K562 (cell line): ENCODE results near the gene ATOH8. TPM values are rescaled to one million over a fixed set of nuclear protein-coding genes. Genes with fewer than 3 reads are reported as not detected.

Experiments used
- ATAC-seq: fragments of 200-7000 bp; cut with Tn5 transposase; 3 replicates; pipeline ENCODE4 v1.9.1; 2020; ENCODE audit warnings: moderate library complexity
- BruUV-seq: library from RNA; stranded (reverse); fragments of 400-500 nt; replicated peaks from 2 replicates; lab custom pipeline; 2021; lab: Mats Ljungman, UMichigan
- CTCF ChIA-PET: fragments of 300-600 bp; formaldehyde crosslinking; extraction: SDS; loops from one replicate; lab custom pipeline; 2021; ENCODE audit warnings: low intra/inter-chr PET ratio; lab: Yijun Ruan, JAX
- POLR2A ChIA-PET: fragments of 300-600, 350-650 bp; sonication (Branson Sonifier 250); formaldehyde crosslinking; extraction: SDS; loops from one replicate; lab custom pipeline; 2021; ENCODE audit warnings: antibody characterized with exemption, inconsistent platforms; lab: Yijun Ruan, JAX
- DNase-seq, 4 experiments: peaks; one replicate each; pipeline versions ENCODE4 v3.0.0 to v3.0.0-alpha.2; 2011 to 2018; ENCODE audit warnings: low spot score in 3 of 4, mixed read lengths in 3 of 4; ENCODE audit errors: extremely low read depth in 1 of 4
- FAIRE-seq: peaks from 2 replicates; lab custom pipeline; 2011; peaks lifted over from hg19 to GRCh38; lab: Jason Lieb, UNC
- H2AFZ ChIP-seq: 2 replicates; pipeline ENCODE4 v1.6.0; 2011; ENCODE audit warnings: low read depth, low read length, control low read depth, inconsistent platforms
- H3K27ac ChIP-seq: fragments of 200-600 bp; 3 replicates; pipeline ENCODE4 v1.8.0; 2011; ENCODE audit warnings: low read depth, mild to moderate bottlenecking, control low read depth, inconsistent platforms, low read length, moderate library complexity, mixed read lengths; ENCODE audit errors: extremely low read depth
- H3K27me3 ChIP-seq, 2 experiments: fragments of 300-600 bp in 1 of 2; 2 replicates in 1 of 2; 3 replicates in 1 of 2; pipeline versions ENCODE4 v1.6.0 to v1.8.0; 2011; ENCODE audit warnings: inconsistent platforms in 2 of 2, low read length in 2 of 2, mild to moderate bottlenecking in 1 of 2, mixed read lengths in 1 of 2, moderate library complexity in 1 of 2; ENCODE audit not compliant: control insufficient read depth in 2 of 2, insufficient read depth in 2 of 2
- H3K36me3 ChIP-seq: fragments of 300-600 bp; 3 replicates; pipeline ENCODE4 v1.8.0; 2011; ENCODE audit warnings: mild to moderate bottlenecking, low read length, inconsistent platforms; ENCODE audit not compliant: control insufficient read depth, insufficient read depth
- H3K4me1 ChIP-seq, 2 experiments: fragments of 200-600 bp in 1 of 2; replicated peaks in 1 of 2; 2 replicates in 1 of 2; 3 replicates in 1 of 2; pipeline versions ENCODE4 v1.5.1 to v1.8.0; 2011; ENCODE audit warnings: inconsistent platforms in 2 of 2, low read length in 2 of 2, mild to moderate bottlenecking in 1 of 2, mixed read lengths in 1 of 2, moderate library complexity in 1 of 2; ENCODE audit not compliant: control insufficient read depth in 2 of 2, insufficient read depth in 2 of 2
- H3K4me2 ChIP-seq: 2 replicates; pipeline ENCODE4 v1.6.1; 2011; ENCODE audit warnings: low read length, control low read depth, inconsistent platforms, mixed read lengths; ENCODE audit not compliant: insufficient read depth
- H3K4me3 ChIP-seq: fragments of 200-600 bp; sonication (generic), shearing (Covaris generic); 2 replicates; pipeline ENCODE4 v1.5.1; 2016; ENCODE audit warnings: control low read depth, inconsistent platforms
- H3K79me2 ChIP-seq: fragments of 200-600 bp; 3 replicates; pipeline ENCODE4 v1.8.0; 2011; ENCODE audit warnings: low read length, inconsistent platforms; ENCODE audit not compliant: control insufficient read depth, insufficient read depth
- H3K9ac ChIP-seq, 2 experiments: 2 replicates each; pipeline versions ENCODE4 v1.6.0 to v1.6.1; 2011; ENCODE audit warnings: low read depth in 2 of 2, low read length in 2 of 2, control low read depth in 1 of 2, inconsistent platforms in 1 of 2, mild to moderate bottlenecking in 1 of 2, mixed read lengths in 1 of 2; ENCODE audit not compliant: insufficient read depth in 1 of 2
- H3K9me1 ChIP-seq: one replicate; pipeline ENCODE4 v1.6.0; 2011; ENCODE audit warnings: inconsistent platforms, mild to moderate bottlenecking, low read length, moderate library complexity; ENCODE audit not compliant: control insufficient read depth, insufficient read depth
- H3K9me3 ChIP-seq: replicated peaks from 2 replicates; pipeline ENCODE4 v1.5.1; 2011; ENCODE audit warnings: low read depth, low read length, inconsistent platforms; ENCODE audit not compliant: control insufficient read depth, insufficient read depth
- H4K20me1 ChIP-seq: replicated peaks from 2 replicates; pipeline ENCODE4 v1.6.1; 2011; ENCODE audit warnings: low read length, inconsistent platforms, mixed read lengths; ENCODE audit not compliant: control insufficient read depth, insufficient read depth
- ADNP ChIP-seq: fragments of 200-800 bp; sonication (Bioruptor generic); IDR thresholded peaks from 2 replicates; pipeline ENCODE4 v1.6.1; 2016; ENCODE audit warnings: missing genetic modification characterization, missing compliant biosample characterization
- RUNX1 ChIP-seq: sonication (generic); IDR thresholded peaks from 2 replicates; pipeline ENCODE4 v1.6.1; 2016; ENCODE audit warnings: antibody characterized with exemption, low read depth
- TEAD2 ChIP-seq: fragments of 450-650 bp; IDR thresholded peaks from 2 replicates; pipeline ENCODE4 v1.6.1; 2016; ENCODE audit warnings: missing genetic modification characterization, control low read depth, missing compliant biosample characterization
- ZBTB17 ChIP-seq: fragments of 450-650 bp; formaldehyde crosslinking; IDR thresholded peaks from 2 replicates; pipeline ENCODE4 v1.4.0; 2020; ENCODE audit warnings: mild to moderate bottlenecking
- WGBS: fragments of 100-300 bp; shearing (Covaris generic); methylation state at CpG from one replicate; pipeline ENCODE4 v1.1.6; 2016; ENCODE audit warnings: low coverage, mixed read lengths; ENCODE audit not compliant: insufficient coverage; ENCODE audit errors: missing lambda C conversion rate; 5-methylcytosine and 5-hydroxymethylcytosine counted together
- in situ Hi-C: fragments of 300-500 bp; cut with MboI; formaldehyde crosslinking; loops from 4 replicates; pipeline ENCODE4 v1.15.0; 2018; ENCODE audit warnings: inconsistent platforms, mixed read lengths
- intact Hi-C: fragments of 100-400 bp; cut with micrococcal nuclease; formaldehyde crosslinking; loops from 2 replicates; pipeline ENCODE4 v1.14.2; 2022
- polyA plus RNA-seq, 8 experiments: library from polyadenylated mRNA; depleted of rRNA in 4 of 8; stranded (reverse) in 5 of 8; unstranded in 3 of 8; fragments of >200 nt; fragmentation: Nextera tagmentation in 2 of 8; fragmentation: Illumina TruSeq in 1 of 8; extraction: Ambion mirVana in 2 of 8; extraction: Trizol in 1 of 8; gene quantifications; 2 replicates each; pipeline versions ENCODE4 v1.2.1 to v1.2.3, GENCODE V29; 2011 to 2014; ENCODE audit warnings: inconsistent platforms in 1 of 8, missing spikeins in 1 of 8
- total RNA-seq, 7 experiments: library from RNA; depleted of rRNA in 6 of 7; stranded (reverse); fragments of >200 nt in 6 of 7; fragmentation: Illumina TruSeq in 2 of 7; extraction: Trizol in 2 of 7; gene quantifications; 2 replicates each; pipeline versions ENCODE4 v1.2.1 to v1.2.3, GENCODE V29; 2011 to 2021; ENCODE audit warnings: low replicate concordance in 1 of 7
- TF ChIP-seq, protein P1 (sequence below): conservative IDR thresholded peaks from 2 replicates; pipeline ENCODE4 v1.6.1; 2011; ENCODE audit warnings: low read depth, mild to moderate bottlenecking, low read length; ENCODE audit not compliant: control insufficient read depth

Gene ATOH8
- total and polyA plus RNA-seq, 9 of the 15 experiments (the other 6 are each of a cell fraction or from before 2014, with no cell fraction given): not detected

DNA sequence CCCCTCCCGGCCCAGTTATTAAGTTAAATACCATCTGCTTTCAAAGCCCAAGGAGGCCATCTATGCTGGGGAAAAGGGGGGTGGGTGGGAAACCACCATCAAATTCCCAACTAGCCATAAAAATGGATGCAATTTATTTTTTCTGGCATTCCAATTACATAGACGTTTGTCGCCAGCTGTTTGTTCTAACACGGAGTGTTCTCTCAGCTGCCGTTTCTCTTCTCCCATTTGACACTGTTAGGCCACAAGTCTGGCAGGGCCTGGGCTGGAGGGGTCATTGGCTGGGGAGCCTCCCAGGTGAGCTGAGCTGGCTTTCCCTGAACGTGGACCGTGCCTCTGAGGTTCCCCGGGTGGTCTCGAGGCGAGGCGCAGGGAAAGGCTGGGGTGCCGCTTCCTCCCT is 16.6 kb downstream of the ATOH8 start:
- no peak for TF ChIP-seq RUNX1
- TF ChIP-seq, protein P1, sequence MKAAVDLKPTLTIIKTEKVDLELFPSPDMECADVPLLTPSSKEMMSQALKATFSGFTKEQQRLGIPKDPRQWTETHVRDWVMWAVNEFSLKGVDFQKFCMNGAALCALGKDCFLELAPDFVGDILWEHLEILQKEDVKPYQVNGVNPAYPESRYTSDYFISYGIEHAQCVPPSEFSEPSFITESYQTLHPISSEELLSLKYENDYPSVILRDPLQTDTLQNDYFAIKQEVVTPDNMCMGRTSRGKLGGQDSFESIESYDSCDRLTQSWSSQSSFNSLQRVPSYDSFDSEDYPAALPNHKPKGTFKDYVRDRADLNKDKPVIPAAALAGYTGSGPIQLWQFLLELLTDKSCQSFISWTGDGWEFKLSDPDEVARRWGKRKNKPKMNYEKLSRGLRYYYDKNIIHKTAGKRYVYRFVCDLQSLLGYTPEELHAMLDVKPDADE: no peak
- no peak for TF ChIP-seq TEAD2 (tag)
- no peak for TF ChIP-seq ADNP (tag)
- TF ChIP-seq ZBTB17 (CRISPR knock-in tag): no peak
- in situ Hi-C loops (no loop called here), intact Hi-C loops (no loop called here)
- Histone ChIP-seq H3K4me2 (no peak overlapping the region), H3K27ac (no peak overlapping the region), H3K9ac (no peak overlapping the region), H3K4me3 (no peak overlapping the region), H3K9me3 (no peaks in the 10 kb centered on the region), H3K4me1 (peaks cover 0 to 12% of the 10 kb centered on the region in 2 experiments; a peak in 2 of 5 replicates), H2AFZ (no peak overlapping the region), H4K20me1 (0 out of 2 replicates have a peak, but pooled peaks cover 3% of the 10 kb centered on the region), H3K79me2 (no peaks in the 10 kb centered on the region), H3K9me1 (no peaks in the 10 kb centered on the region), H3K27me3 (peaks cover 49 to 90% of the 10 kb centered on the region in 2 experiments), H3K36me3 (no peaks in the 10 kb centered on the region)
- DNase-seq (no peak), FAIRE-seq (no peak), ATAC-seq (no peak)
- ChIA-PET CTCF (no interaction called here), POLR2A (no interaction called here)
- WGBS: 0% methylated on average over 12 of the region's 12 CpGs
- no TSS peak for BruUV-seq
